Measurements from ENCODE around the gene FAM13A.

GRCh38 chr4:88753658-88754571 is 303.1 kb downstream of the FAM13A start:
- TF ChIP-seq CTCF (IDR thresholded peaks at IDR 0.05; ENCODE audit: extremely low read depth in 1 of 2, insufficient read depth in 1 of 2, low read depth in 1 of 2, low read length in 2 of 2): no peak
- TF ChIP-seq POLR2A (IDR thresholded peaks at IDR 0.05; ENCODE audit: low read depth, low read length): no peak
- no peak for TF ChIP-seq POLR2AphosphoS5 (IDR thresholded peaks at IDR 0.05; ENCODE audit: insufficient read depth, low read depth, low read length)
- no peak for TF ChIP-seq MYC (IDR thresholded peaks at IDR 0.05; ENCODE audit: low read depth, low read length)
- TF ChIP-seq EZH2 (IDR thresholded peaks at IDR 0.05; ENCODE audit: borderline replicate concordance, low read depth, low read length, severe bottlenecking): no peak
